ENCODE measurements around the gene PTPRF. TPM values are rescaled to one million over a fixed set of nuclear protein-coding genes. Genes with fewer than 3 reads are reported as not detected.
"Not testable (repeated sequence)": the region's sequence is repeated elsewhere in the genome, so short reads cannot be mapped to it uniquely, and the experiment has no call there.

PTPRF gene
- total RNA-seq, 1 donor from 2014 or later, result 145 TPM

DNA sequence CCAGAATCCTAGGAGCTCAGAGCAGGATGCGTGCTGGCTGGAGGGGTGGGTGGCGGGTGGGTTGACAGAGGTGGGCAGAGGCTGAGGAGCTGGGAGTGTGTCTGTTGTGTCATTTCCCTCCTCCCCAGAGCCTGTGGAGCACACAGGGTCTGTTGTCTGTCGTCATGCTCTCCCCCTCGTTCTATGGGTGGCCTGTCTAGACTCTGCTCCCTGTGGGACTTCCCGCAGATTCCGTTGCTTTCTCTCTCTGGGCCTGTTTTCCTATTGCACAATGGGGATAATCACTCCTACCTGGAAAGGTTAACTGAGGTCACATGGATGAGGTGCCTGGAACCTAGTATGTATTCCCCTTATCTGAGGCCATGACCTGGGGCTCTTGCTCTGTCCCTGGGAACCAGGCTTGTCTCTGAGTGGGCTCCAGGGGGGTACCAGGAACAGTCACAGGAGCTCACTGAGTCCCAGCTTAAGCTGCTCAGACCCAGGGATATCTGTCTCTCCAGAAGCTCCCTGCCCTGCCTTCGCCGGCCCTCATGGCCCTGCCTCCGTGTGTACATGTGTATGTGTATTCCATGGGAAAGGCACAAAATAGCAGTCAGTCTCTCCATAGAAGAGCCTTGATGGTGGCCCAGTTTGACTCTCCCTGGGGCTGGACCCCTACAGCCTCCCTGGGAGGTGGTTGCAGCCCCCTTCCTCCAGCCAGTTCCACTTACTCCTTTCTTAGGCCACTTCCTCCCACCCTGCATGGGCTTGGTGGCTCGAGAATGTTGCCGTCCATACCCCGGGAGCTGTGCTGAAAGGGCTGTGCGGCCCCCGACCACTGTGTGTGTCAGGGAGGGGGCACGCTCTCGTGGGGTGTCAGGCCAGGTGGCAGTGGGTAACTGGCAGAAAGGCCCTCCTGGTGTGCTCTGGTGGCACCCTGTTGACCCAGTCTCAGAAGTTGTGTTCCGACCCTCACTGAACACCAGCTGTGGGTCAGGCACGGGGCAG is 17.9 kb downstream of the PTPRF start:
- H3K36me3 Mint-ChIP-seq (ENCODE audit: low read depth, unreplicated experiment), result peaks cover 11% of the 10 kb centered on the region
- no peak for DNase-seq (ENCODE audit: low spot score)
- TF ChIP-seq CTCF (IDR thresholded peaks at IDR 0.05; ENCODE audit: unreplicated experiment), result no peak
- H3K27ac Mint-ChIP-seq (ENCODE audit: unreplicated experiment), result no peak overlapping the region
- no peaks in the 10 kb centered on the region for H3K9me3 Mint-ChIP-seq (ENCODE audit: unreplicated experiment)
- no peak overlapping the region for H3K4me3 Mint-ChIP-seq (ENCODE audit: unreplicated experiment)
- H3K4me1 Mint-ChIP-seq (ENCODE audit: unreplicated experiment), result peaks cover 17% of the 10 kb centered on the region
- H3K27me3 Mint-ChIP-seq (ENCODE audit: unreplicated experiment), result peaks cover 16% of the 10 kb centered on the region

DNA sequence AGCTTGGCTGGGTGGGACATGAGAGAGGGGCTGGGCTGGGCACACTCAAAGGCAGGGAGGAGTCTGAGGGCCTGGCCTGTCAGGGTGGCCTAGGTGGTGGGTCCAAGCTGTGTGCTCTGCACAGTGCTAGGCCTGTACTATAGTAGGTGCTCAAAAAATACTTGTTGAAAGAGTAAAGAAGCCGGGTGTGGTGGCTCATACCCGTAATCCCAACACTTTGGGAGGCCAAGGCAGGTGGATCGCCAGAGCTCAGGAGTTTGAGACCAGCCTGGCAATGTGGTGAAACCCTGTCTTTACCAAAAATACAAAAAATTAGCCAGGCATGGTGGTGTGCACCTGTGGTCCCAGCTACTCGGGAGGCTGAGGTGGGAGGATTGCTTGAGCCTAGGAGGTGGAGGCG is 18.7 kb downstream of the PTPRF start:
- Mint-ChIP-seq H3K4me3 (ENCODE audit: unreplicated experiment) (peak overlapping the region; percentile 42), H3K27me3 (ENCODE audit: unreplicated experiment) (peaks cover 16% of the 10 kb centered on the region), H3K4me1 (ENCODE audit: unreplicated experiment) (peaks cover 21% of the 10 kb centered on the region), H3K36me3 (ENCODE audit: low read depth, unreplicated experiment) (peaks cover 18% of the 10 kb centered on the region), H3K27ac (ENCODE audit: unreplicated experiment) (peak overlapping the region; percentile 68)
- H3K9me3 Mint-ChIP-seq (ENCODE audit: unreplicated experiment); DNase-seq (ENCODE audit: low spot score): not testable (repeated sequence)

DNA sequence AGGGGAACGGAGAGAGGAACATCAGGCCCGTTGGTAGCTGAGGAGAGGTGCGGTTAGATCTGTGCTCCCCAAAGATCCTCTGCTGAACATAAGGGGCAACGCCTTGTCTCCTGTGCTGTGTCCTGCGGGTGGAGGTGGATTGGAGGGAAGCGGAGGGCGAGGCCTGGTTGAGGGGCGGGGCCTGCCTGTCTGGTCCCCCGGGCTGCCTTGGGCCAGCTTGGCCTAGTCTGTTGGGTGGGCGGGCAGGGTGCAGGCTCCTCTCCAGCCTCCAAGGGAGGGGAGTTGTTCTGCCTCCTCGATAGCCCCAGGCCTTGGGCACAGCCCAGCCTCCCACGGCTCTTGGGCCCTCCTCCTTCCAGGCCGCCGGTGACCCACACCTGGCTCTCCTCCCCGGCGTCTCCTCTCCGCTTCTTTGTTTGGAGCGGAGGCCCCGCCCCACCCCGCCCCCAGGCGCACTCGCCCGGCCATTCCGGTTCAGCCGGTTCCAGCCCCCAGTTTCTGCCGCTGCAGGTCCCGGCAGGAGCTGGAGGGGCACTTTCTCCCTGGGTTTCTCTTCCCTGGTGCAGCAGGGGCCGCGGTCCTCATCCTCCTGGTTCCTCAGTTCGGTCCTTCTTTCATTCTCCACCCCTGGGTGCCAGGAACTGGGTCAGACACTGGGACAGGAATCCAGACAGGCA is 19.4 kb downstream of the PTPRF start:
- Mint-ChIP-seq H3K9me3 (ENCODE audit: unreplicated experiment) (no peaks in the 10 kb centered on the region), H3K36me3 (ENCODE audit: low read depth, unreplicated experiment) (peaks cover 14% of the 10 kb centered on the region), H3K27me3 (ENCODE audit: unreplicated experiment) (peaks cover 10% of the 10 kb centered on the region), H3K4me3 (ENCODE audit: unreplicated experiment) (peak overlapping the region; percentile 86), H3K27ac (ENCODE audit: unreplicated experiment) (peak overlapping the region; percentile 68), H3K4me1 (ENCODE audit: unreplicated experiment) (peaks cover 19% of the 10 kb centered on the region)
- TF ChIP-seq CTCF (IDR thresholded peaks at IDR 0.05; ENCODE audit: unreplicated experiment), result no peak
- DNase-seq (ENCODE audit: low spot score), result peak; percentile 63

DNA sequence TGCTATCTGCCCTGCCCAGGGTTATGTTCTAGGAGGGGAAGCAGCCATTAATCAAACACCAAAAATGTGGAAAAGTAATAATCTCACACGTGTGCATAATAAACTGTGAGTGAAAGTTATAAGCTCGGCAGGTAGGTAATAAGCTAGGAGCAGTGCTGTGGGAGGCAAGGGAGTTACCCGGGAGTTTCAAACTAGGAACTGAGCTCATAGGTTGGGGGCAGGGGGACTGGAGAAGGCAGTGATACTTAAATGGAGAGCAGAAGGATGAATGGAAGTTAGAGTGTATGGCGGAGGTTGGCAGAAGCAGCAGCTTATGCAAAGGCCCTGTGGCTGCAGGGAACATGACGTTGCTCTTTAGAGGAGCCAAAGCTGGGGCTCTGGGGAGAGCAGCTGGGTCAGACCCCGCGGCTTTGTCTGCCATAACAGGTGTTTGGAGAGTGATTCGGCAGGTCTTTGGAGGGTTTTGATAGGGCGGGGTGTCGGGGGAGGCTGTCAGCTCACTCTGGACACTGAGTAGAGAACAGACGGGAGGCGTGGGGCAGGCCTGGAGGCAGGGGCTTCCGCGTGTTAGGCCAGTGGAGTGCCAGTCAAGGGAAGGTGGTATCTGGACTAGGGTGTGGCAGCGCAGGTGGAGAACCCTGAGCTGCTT is 20.0 kb downstream of the PTPRF start:
- Mint-ChIP-seq H3K4me1 (ENCODE audit: unreplicated experiment) (peaks cover 15% of the 10 kb centered on the region), H3K27ac (ENCODE audit: unreplicated experiment) (peak overlapping the region; percentile 64), H3K4me3 (ENCODE audit: unreplicated experiment) (peak overlapping the region; percentile 86), H3K36me3 (ENCODE audit: low read depth, unreplicated experiment) (peaks cover 14% of the 10 kb centered on the region), H3K9me3 (ENCODE audit: unreplicated experiment) (no peaks in the 10 kb centered on the region), H3K27me3 (ENCODE audit: unreplicated experiment) (peaks cover 10% of the 10 kb centered on the region)
- TF ChIP-seq CTCF (IDR thresholded peaks at IDR 0.05; ENCODE audit: unreplicated experiment), result no peak
- DNase-seq (ENCODE audit: low spot score), result no peak

DNA sequence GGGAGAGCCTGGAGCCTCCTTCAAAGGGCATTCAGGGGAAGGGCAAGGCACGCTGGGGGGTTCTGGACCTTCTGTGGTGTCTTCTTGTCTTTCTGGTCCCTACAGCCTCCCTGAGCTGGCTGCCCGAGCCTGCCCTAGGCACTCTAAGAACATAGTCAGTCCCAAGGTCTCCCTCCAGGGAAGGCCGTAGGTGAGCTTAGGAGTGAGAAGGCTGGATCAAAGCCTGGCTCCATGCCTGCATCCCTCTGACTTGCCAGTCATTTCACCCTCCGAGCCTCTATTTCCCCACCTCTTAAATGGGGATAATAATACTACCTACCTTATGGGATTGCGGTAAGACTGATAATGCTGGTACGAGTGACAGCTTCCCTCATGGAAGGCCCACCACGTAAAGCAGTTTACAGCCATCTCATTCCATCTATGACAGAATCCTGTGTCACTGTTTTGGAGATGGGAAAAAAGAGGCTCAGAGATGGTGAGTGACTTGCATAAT is 20.8 kb downstream of the PTPRF start:
- peaks cover 10% of the 10 kb centered on the region for H3K27me3 Mint-ChIP-seq (ENCODE audit: unreplicated experiment)
- peaks cover 14% of the 10 kb centered on the region for H3K36me3 Mint-ChIP-seq (ENCODE audit: low read depth, unreplicated experiment)
- peaks cover 12% of the 10 kb centered on the region for H3K4me1 Mint-ChIP-seq (ENCODE audit: unreplicated experiment)
- no peak overlapping the region for H3K4me3 Mint-ChIP-seq (ENCODE audit: unreplicated experiment)
- H3K9me3 Mint-ChIP-seq (ENCODE audit: unreplicated experiment), result no peaks in the 10 kb centered on the region
- H3K27ac Mint-ChIP-seq (ENCODE audit: unreplicated experiment), result no peak overlapping the region
- TF ChIP-seq CTCF (IDR thresholded peaks at IDR 0.05; ENCODE audit: unreplicated experiment), result no peak
- DNase-seq (ENCODE audit: low spot score), result no peak
